Suprapubic skin (tissue), 4 donors: ENCODE data around the gene TOLLIP.

Source experiments
- CTCF ChIP-seq, 2 donors: fragments of 200-600 bp in 1 of 2; fragments of 450-650 bp in 1 of 2; sonication (generic) in 1 of 2; IDR thresholded peaks; one replicate each; pipeline ENCODE4 v1.5.1; 2016 to 2019; ENCODE audit warnings: antibody characterized with exemption in 2 of 2, mild to moderate bottlenecking in 1 of 2, moderate library complexity in 1 of 2
- POLR2A ChIP-seq, 2 donors: fragments of 450-650 bp; IDR thresholded peaks; one replicate each; pipeline ENCODE4 v1.6.1; 2017; ENCODE audit warnings: antibody characterized with exemption in 2 of 2, mild to moderate bottlenecking in 2 of 2, moderate library complexity in 2 of 2
- POLR2AphosphoS5 ChIP-seq, 3 donors: sonication (generic); formaldehyde crosslinking; IDR thresholded peaks; one replicate each; pipeline ENCODE4 v1.6.1; 2017; ENCODE audit warnings: antibody characterized with exemption in 3 of 3

DNA sequence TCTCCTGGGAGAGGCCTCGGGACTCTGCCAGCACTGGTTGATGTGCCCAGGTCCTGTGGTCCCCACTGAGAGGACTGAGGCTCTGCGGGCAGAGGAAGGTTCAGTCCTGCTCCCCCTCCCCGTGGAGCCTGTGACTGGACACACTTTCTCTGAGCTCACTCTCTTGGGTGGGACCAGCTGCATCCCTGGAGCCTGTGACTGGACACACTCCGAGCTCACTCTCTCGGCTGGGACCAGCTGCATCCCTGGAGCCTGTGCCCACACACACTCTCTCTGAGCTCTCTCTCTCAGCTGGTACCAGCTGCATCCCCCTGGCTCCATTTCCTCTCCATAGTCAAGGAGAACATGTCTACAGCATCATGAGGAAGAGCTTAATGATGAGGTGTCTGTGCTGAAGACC is 39.5 kb downstream of the TOLLIP start:
- no peak for TF ChIP-seq CTCF (IDR thresholded peaks at IDR 0.05)
- no peak for TF ChIP-seq POLR2A (IDR thresholded peaks at IDR 0.05)
- TF ChIP-seq POLR2AphosphoS5 (IDR thresholded peaks at IDR 0.05) = no peak
